8988T (cell line): Measurements from ENCODE around the gene LCE2D.
"Not testable (repeated sequence)": the region's sequence is repeated elsewhere in the genome, so short reads cannot be mapped to it uniquely, and the experiment has no call there.

Source experiments
- DNase-seq: peaks from one replicate; pipeline ENCODE4 v3.0.0; 2011

LCE2D gene

GRCh38 chr1:152663098-152663497 lies at the start of gene LCE2D:
LCE2D (plus strand) TSS chr1:152663380; CDS start chr1:152664106, 726 bp downstream.
- no peak for DNase-seq

- no peak for DNase-seq
These were observed 49.7 kb upstream of the LCE2D start, which contains the start of gene LCE3B for GRCh38 chr1:152613511-152613910. LCE3B (plus strand) TSS chr1:152613811; CDS start chr1:152613811, 0 bp downstream.

- no peak for DNase-seq
These were observed 41.2 kb upstream of the LCE2D start for GRCh38 chr1:152621993-152622392.

- no peak for DNase-seq
These were observed 40.4 kb upstream of the LCE2D start, which contains the start of gene LCE3A for GRCh38 chr1:152622803-152623202. LCE3A (minus strand) TSS chr1:152623103; CDS start chr1:152623103, 0 bp downstream.

GRCh38 chr1:152623203-152623844 lies 39.9 kb upstream of the LCE2D start:
- no peak for DNase-seq

- DNase-seq = no peak
These were observed 36.4 kb upstream of the LCE2D start for GRCh38 chr1:152626744-152627143.

GRCh38 chr1:152630596-152630995 lies 32.6 kb upstream of the LCE2D start:
- DNase-seq = no peak

GRCh38 chr1:152640351-152640750 lies 22.8 kb upstream of the LCE2D start:
- DNase-seq = no peak

- no peak for DNase-seq
These were observed 19.2 kb upstream of the LCE2D start for GRCh38 chr1:152643945-152644344.

- DNase-seq = no peak
These were observed 18.0 kb upstream of the LCE2D start for GRCh38 chr1:152645146-152645545.

GRCh38 chr1:152646656-152647055 lies 16.5 kb upstream of the LCE2D start:
- no peak for DNase-seq

- no peak for DNase-seq
These were observed 9.1 kb upstream of the LCE2D start for GRCh38 chr1:152654110-152654509.

GRCh38 chr1:152656459-152656858 lies 6.7 kb upstream of the LCE2D start:
- no peak for DNase-seq

GRCh38 chr1:152657677-152658076 lies 5.5 kb upstream of the LCE2D start:
- DNase-seq = no peak

- DNase-seq = no peak
These were observed 4.5 kb upstream of the LCE2D start for GRCh38 chr1:152658649-152659048.

GRCh38 chr1:152666171-152666570 lies 3.0 kb downstream of the LCE2D start:
- DNase-seq = not testable (repeated sequence)

GRCh38 chr1:152667648-152668047 lies 4.5 kb downstream of the LCE2D start:
- DNase-seq = no peak

- no peak for DNase-seq
These were observed 9.8 kb downstream of the LCE2D start for GRCh38 chr1:152673016-152673415.

- DNase-seq = not testable (repeated sequence)
These were observed 11.8 kb downstream of the LCE2D start, which contains the start of gene LCE2C for GRCh38 chr1:152674983-152675382. LCE2C (plus strand) TSS chr1:152675279; CDS start chr1:152676016, 737 bp downstream.

- no peak for DNase-seq
These were observed 16.3 kb downstream of the LCE2D start for GRCh38 chr1:152679459-152679858.

GRCh38 chr1:152681616-152682015 lies 18.4 kb downstream of the LCE2D start:
- DNase-seq = no peak

GRCh38 chr1:152683846-152684245 lies 20.7 kb downstream of the LCE2D start:
- no peak for DNase-seq

GRCh38 chr1:152685823-152686222 lies 22.6 kb downstream of the LCE2D start, which contains the start of gene LCE2B:
LCE2B (plus strand) TSS chr1:152686123; CDS start chr1:152686844, 721 bp downstream.
- DNase-seq = not testable (repeated sequence)

GRCh38 chr1:152697701-152698600 lies 34.8 kb downstream of the LCE2D start, which contains the start of gene LCE2A:
LCE2A (plus strand) TSS chr1:152698345; CDS start chr1:152698902, 557 bp downstream.
- DNase-seq = no peak
